SK-N-MC (cell line): Measurements from ENCODE around the gene CLIP3.

Source experiments
- EZH2 ChIP-seq: fragments of 200-600 bp; sonication (generic); IDR thresholded peaks from one replicate; pipeline ENCODE4 v1.6.1; 2017; ENCODE audit warnings: antibody characterized with exemption
- FOXP2 ChIP-seq: optimal IDR thresholded peaks from 2 replicates; pipeline ENCODE3; 2011; ENCODE audit warnings: mild to moderate bottlenecking, moderate library complexity; ENCODE audit not compliant: insufficient read depth; ENCODE audit errors: extremely low read length, control extremely low read depth
- POLR2AphosphoS5 ChIP-seq: IDR thresholded peaks from 2 replicates; pipeline ENCODE4 v1.6.1; 2012; ENCODE audit warnings: mild to moderate bottlenecking, low read depth, low read length, borderline replicate concordance

DNA sequence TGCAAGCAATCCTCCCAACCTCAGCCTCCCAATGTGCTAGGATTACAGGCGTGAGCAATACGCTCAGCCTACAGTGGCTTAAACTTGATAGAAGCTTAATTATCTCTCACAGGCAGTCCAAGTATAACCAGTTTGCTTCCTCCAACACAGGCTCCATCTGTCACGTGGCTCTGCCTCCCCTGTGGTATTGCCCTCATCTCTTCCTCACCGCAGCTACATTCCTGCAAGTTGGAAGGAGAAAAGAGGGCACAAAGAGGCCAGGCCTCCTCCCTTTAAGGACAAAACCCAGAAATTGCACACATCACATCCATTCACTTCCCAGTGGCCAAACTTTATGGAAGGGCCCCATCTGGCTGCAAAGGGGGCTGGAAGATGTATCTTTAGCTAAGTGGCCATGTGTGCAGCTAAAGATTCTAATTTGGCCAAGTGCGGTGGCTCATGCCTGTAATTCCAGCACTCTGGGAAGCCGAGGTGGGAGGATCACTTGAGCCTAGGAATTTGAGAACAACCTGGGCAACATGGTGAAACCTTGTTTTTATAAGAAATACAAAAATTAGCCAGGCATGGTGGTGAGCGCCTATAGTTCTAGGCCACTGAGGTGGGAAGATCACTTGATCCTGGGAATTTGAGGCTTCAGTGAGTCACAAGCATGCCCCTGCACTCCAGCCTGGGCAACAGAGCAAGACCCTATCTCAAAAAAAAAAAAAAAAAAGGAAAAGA is 40.8 kb downstream of the CLIP3 start:
- TF ChIP-seq POLR2AphosphoS5 (no peak), EZH2 (no peak), FOXP2 (no peak)
